Measurements from ENCODE around the gene PSMA5.

- no peak for TF ChIP-seq GATA2 (IDR thresholded peaks at IDR 0.05; ENCODE audit: low read depth, low read length)
- TF ChIP-seq GATA3 (IDR thresholded peaks at IDR 0.05; ENCODE audit: low read depth, low read length) = no peak
Observed at GRCh38 chr1:109368464-109368863, 57.8 kb downstream of the PSMA5 start.

Data from SH-SY5Y (cell line).